ENCODE data around the gene ATAD3C.
"Not testable (repeated sequence)": the region's sequence is repeated elsewhere in the genome, so short reads cannot be mapped to it uniquely, and the experiment has no call there.

Gene ATAD3C

GRCh38 chr1:1489231-1489630, 39.7 kb downstream of the ATAD3C start:
- no peak for DNase-seq
- in situ Hi-C loops (cut with MboI; ENCODE audit: low pct_unique_long_range_greater_than_20kb, low sequenced_read_pairs), result no loop called here

GRCh38 chr1:1489861-1490260, 40.4 kb downstream of the ATAD3C start:
- in situ Hi-C loops (cut with MboI; ENCODE audit: low pct_unique_long_range_greater_than_20kb, low sequenced_read_pairs), result no loop called here
- DNase-seq, result no peak

GRCh38 chr1:1490633-1491230, 41.2 kb downstream of the ATAD3C start:
- in situ Hi-C loops (cut with MboI; ENCODE audit: low pct_unique_long_range_greater_than_20kb, low sequenced_read_pairs), result no loop called here
- DNase-seq, result no peak

- no peak for DNase-seq
- in situ Hi-C loops (cut with MboI; ENCODE audit: low pct_unique_long_range_greater_than_20kb, low sequenced_read_pairs), result no loop called here
These were observed 42.1 kb downstream of the ATAD3C start for GRCh38 chr1:1491601-1492000.

GRCh38 chr1:1494311-1494710, 44.8 kb downstream of the ATAD3C start:
- in situ Hi-C loops (cut with MboI; ENCODE audit: low pct_unique_long_range_greater_than_20kb, low sequenced_read_pairs), result not testable (repeated sequence)

GRCh38 chr1:1495461-1495975, 46.0 kb downstream of the ATAD3C start:
- DNase-seq; in situ Hi-C loops (cut with MboI; ENCODE audit: low pct_unique_long_range_greater_than_20kb, low sequenced_read_pairs): not testable (repeated sequence)

More at GRCh38 chr1:1494311-1494710, 44.8 kb downstream of the ATAD3C start:
- not testable (repeated sequence) for DNase-seq

GRCh38 chr1:1504777-1505365, 55.4 kb downstream of the ATAD3C start:
- peak; percentile 93 for DNase-seq
- in situ Hi-C loops (cut with MboI; ENCODE audit: low pct_unique_long_range_greater_than_20kb, low sequenced_read_pairs), result not testable (repeated sequence)

- in situ Hi-C loops (cut with MboI; ENCODE audit: low pct_unique_long_range_greater_than_20kb, low sequenced_read_pairs); DNase-seq: not testable (repeated sequence)
These were observed 55.9 kb downstream of the ATAD3C start for GRCh38 chr1:1505366-1505798.

- peak; percentile 18 for DNase-seq
- in situ Hi-C loops (cut with MboI; ENCODE audit: low pct_unique_long_range_greater_than_20kb, low sequenced_read_pairs), result not testable (repeated sequence)
These were observed 56.3 kb downstream of the ATAD3C start for GRCh38 chr1:1505801-1506200.

GRCh38 chr1:1507305-1507704, 57.8 kb downstream of the ATAD3C start:
- in situ Hi-C loops (cut with MboI; ENCODE audit: low pct_unique_long_range_greater_than_20kb, low sequenced_read_pairs), result no loop called here
- no peak for DNase-seq

GRCh38 chr1:1508775-1509464, 59.4 kb downstream of the ATAD3C start:
- in situ Hi-C loops (cut with MboI; ENCODE audit: low pct_unique_long_range_greater_than_20kb, low sequenced_read_pairs), result not testable (repeated sequence)

GRCh38 chr1:1509465-1509850, 60.0 kb downstream of the ATAD3C start:
- DNase-seq; in situ Hi-C loops (cut with MboI; ENCODE audit: low pct_unique_long_range_greater_than_20kb, low sequenced_read_pairs): not testable (repeated sequence)

More at GRCh38 chr1:1508775-1509464, 59.4 kb downstream of the ATAD3C start:
- not testable (repeated sequence) for DNase-seq

GRCh38 chr1:1510912-1511532, 61.5 kb downstream of the ATAD3C start:
- in situ Hi-C loops (cut with MboI; ENCODE audit: low pct_unique_long_range_greater_than_20kb, low sequenced_read_pairs), result no loop called here
- peak; percentile 27 for DNase-seq

GRCh38 chr1:1511533-1512285, 62.2 kb downstream of the ATAD3C start, which contains the start of gene ATAD3A:
TSS of gene ATAD3A (plus strand) at chr1:1512162. CDS start at chr1:1512269, 107 bp downstream.
- in situ Hi-C loops (cut with MboI; ENCODE audit: low pct_unique_long_range_greater_than_20kb, low sequenced_read_pairs), result no loop called here
- peak; percentile 96 for DNase-seq

GRCh38 chr1:1512425-1512824, 62.9 kb downstream of the ATAD3C start:
- in situ Hi-C loops (cut with MboI; ENCODE audit: low pct_unique_long_range_greater_than_20kb, low sequenced_read_pairs), result not testable (repeated sequence)

GRCh38 chr1:1513675-1514074, 64.2 kb downstream of the ATAD3C start:
- DNase-seq; in situ Hi-C loops (cut with MboI; ENCODE audit: low pct_unique_long_range_greater_than_20kb, low sequenced_read_pairs): not testable (repeated sequence)

More at GRCh38 chr1:1512425-1512824, 62.9 kb downstream of the ATAD3C start:
- not testable (repeated sequence) for DNase-seq

- DNase-seq, result peak; percentile 74
- in situ Hi-C loops (cut with MboI; ENCODE audit: low pct_unique_long_range_greater_than_20kb, low sequenced_read_pairs), result not testable (repeated sequence)
These were observed 64.9 kb downstream of the ATAD3C start for GRCh38 chr1:1514376-1514775.

GRCh38 chr1:1516923-1517322, 67.4 kb downstream of the ATAD3C start:
- DNase-seq; in situ Hi-C loops (cut with MboI; ENCODE audit: low pct_unique_long_range_greater_than_20kb, low sequenced_read_pairs): not testable (repeated sequence)
